ENCODE measurements around the gene VASP.

Gene VASP

GRCh38 chr19:45515807-45516401, 8.6 kb downstream of the VASP start:
- no peak for DNase-seq

- DNase-seq, result no peak
These were observed 10.0 kb downstream of the VASP start for GRCh38 chr19:45517238-45517637.

GRCh38 chr19:45517641-45518468, 10.6 kb downstream of the VASP start:
- DNase-seq, result no peak

- no peak for DNase-seq
These were observed 11.2 kb downstream of the VASP start for GRCh38 chr19:45518469-45518826.

GRCh38 chr19:45522010-45522941, 15.0 kb downstream of the VASP start:
- no peak for DNase-seq

GRCh38 chr19:45523642-45524256, 16.5 kb downstream of the VASP start:
- peak; percentile 51 for DNase-seq

GRCh38 chr19:45524575-45525129, 17.4 kb downstream of the VASP start:
- DNase-seq, result no peak

GRCh38 chr19:45526143-45526542, 18.9 kb downstream of the VASP start:
- DNase-seq, result no peak

GRCh38 chr19:45526971-45527370, 19.7 kb downstream of the VASP start:
- DNase-seq, result no peak

- DNase-seq, result no peak
These were observed 20.5 kb downstream of the VASP start for GRCh38 chr19:45527731-45528130.

- DNase-seq, result no peak
These were observed 21.0 kb downstream of the VASP start for GRCh38 chr19:45528149-45528743.

- DNase-seq, result no peak
These were observed 21.6 kb downstream of the VASP start for GRCh38 chr19:45528744-45529419.

GRCh38 chr19:45529420-45529785, 22.1 kb downstream of the VASP start:
- DNase-seq, result no peak

- no peak for DNase-seq
These were observed 24.1 kb downstream of the VASP start for GRCh38 chr19:45531349-45531748.

- DNase-seq, result no peak
These were observed 32.2 kb downstream of the VASP start for GRCh38 chr19:45539459-45539858.

GRCh38 chr19:45542234-45542668, 35.0 kb downstream of the VASP start:
- DNase-seq, result no peak

- no peak for DNase-seq
These were observed 40.0 kb downstream of the VASP start for GRCh38 chr19:45547211-45547770.

- DNase-seq, result no peak
These were observed 40.8 kb downstream of the VASP start for GRCh38 chr19:45547965-45548609.

- no peak for DNase-seq
These were observed 46.2 kb downstream of the VASP start for GRCh38 chr19:45553464-45553863.

- DNase-seq, result no peak
These were observed 47.2 kb downstream of the VASP start for GRCh38 chr19:45554481-45554880.

- no peak for DNase-seq
These were observed 49.6 kb downstream of the VASP start for GRCh38 chr19:45556835-45557234.

Measured in stimulated activated CD4-positive, alpha-beta T cell treated with anti-CD3 and anti-CD28 coated beads, Interleukin-12 subunit alpha, Interleukin-12 subunit beta, amount 100 ng/mL, for 4 hours (primary cell).